Activated CD4-positive, alpha-beta T cell treated with anti-CD3 and anti-CD28 coated beads, Interleukin-2, amount 10 ng/mL, durations not matched to agents 24 days and 14 days (primary cell): ENCODE data around the gene SMIM45.
"Not testable (repeated sequence)": the region's sequence is repeated elsewhere in the genome, so short reads cannot be mapped to it uniquely, and the experiment has no call there.

ENCODE experiments used
- DNase-seq: peaks from one replicate; pipeline ENCODE4 v3.0.0; 2022
- H3K27ac Mint-ChIP-seq: one replicate; pipeline ENCODE4 v1.8.0; 2022; ENCODE audit warnings: mild to moderate bottlenecking, mixed read lengths
- H3K27me3 Mint-ChIP-seq: one replicate; pipeline ENCODE4 v1.8.0; 2022; ENCODE audit warnings: mixed read lengths
- H3K36me3 Mint-ChIP-seq: one replicate; pipeline ENCODE4 v1.8.0; 2022; ENCODE audit warnings: low read depth, mild to moderate bottlenecking, mixed read lengths
- H3K4me1 Mint-ChIP-seq: one replicate; pipeline ENCODE4 v1.8.0; 2021; ENCODE audit warnings: mixed read lengths
- H3K4me3 Mint-ChIP-seq: one replicate; pipeline ENCODE4 v1.8.0; 2022; ENCODE audit warnings: mild to moderate bottlenecking, moderate library complexity, mixed read lengths
- H3K9me3 Mint-ChIP-seq: one replicate; pipeline ENCODE4 v1.8.0; 2021; ENCODE audit warnings: mixed read lengths
- intact Hi-C: fragments of 100-400 bp; cut with micrococcal nuclease; formaldehyde crosslinking; loops from one replicate; pipeline ENCODE4 v1.15.1; 2023

Gene SMIM45

GRCh38 chr22:41935015-41935351 lies 17.0 kb upstream of the SMIM45 start:
- Mint-ChIP-seq H3K4me1 (peaks cover 10% of the 10 kb centered on the region), H3K36me3 (peaks cover 23% of the 10 kb centered on the region), H3K27ac (no peak overlapping the region), H3K4me3 (no peak overlapping the region), H3K9me3 (no peaks in the 10 kb centered on the region), H3K27me3 (no peaks in the 10 kb centered on the region)
- intact Hi-C loops = no loop called here
- DNase-seq = no peak

GRCh38 chr22:41935509-41935908 lies 16.4 kb upstream of the SMIM45 start:
- intact Hi-C loops = no loop called here
- H3K4me3 Mint-ChIP-seq = no peak overlapping the region
- no peaks in the 10 kb centered on the region for H3K9me3 Mint-ChIP-seq
- H3K27me3 Mint-ChIP-seq = peaks cover 2% of the 10 kb centered on the region
- H3K27ac Mint-ChIP-seq = no peak overlapping the region
- peaks cover 26% of the 10 kb centered on the region for H3K36me3 Mint-ChIP-seq
- H3K4me1 Mint-ChIP-seq = peaks cover 15% of the 10 kb centered on the region
- no peak for DNase-seq

- Mint-ChIP-seq H3K9me3 (no peaks in the 10 kb centered on the region), H3K27me3 (peaks cover 2% of the 10 kb centered on the region), H3K36me3 (peaks cover 39% of the 10 kb centered on the region), H3K4me1 (peaks cover 27% of the 10 kb centered on the region), H3K27ac (no peak overlapping the region), H3K4me3 (no peak overlapping the region)
- intact Hi-C loops = no loop called here
- no peak for DNase-seq
These were observed 15.1 kb upstream of the SMIM45 start for GRCh38 chr22:41936894-41937169.

GRCh38 chr22:41939981-41940831 lies 11.7 kb upstream of the SMIM45 start:
- peak overlapping the region; percentile 86 for H3K4me3 Mint-ChIP-seq
- intact Hi-C loops = loop anchor here (1.0 to 2.0 kb wide), 6 partner anchors 13 to 193 kb away; partner anchors contain the start of genes SREBF2 and TNFRSF13C
- peaks cover 2% of the 10 kb centered on the region for H3K27me3 Mint-ChIP-seq
- H3K27ac Mint-ChIP-seq = peak overlapping the region; percentile 100
- peaks cover 56% of the 10 kb centered on the region for H3K36me3 Mint-ChIP-seq
- peaks cover 45% of the 10 kb centered on the region for H3K4me1 Mint-ChIP-seq
- no peaks in the 10 kb centered on the region for H3K9me3 Mint-ChIP-seq
- DNase-seq = peak; percentile 98

- Mint-ChIP-seq H3K9me3 (no peaks in the 10 kb centered on the region), H3K4me1 (peaks cover 51% of the 10 kb centered on the region), H3K27ac (peak overlapping the region; percentile 100), H3K4me3 (peak overlapping the region; percentile 86), H3K27me3 (peaks cover 2% of the 10 kb centered on the region), H3K36me3 (peaks cover 60% of the 10 kb centered on the region)
- intact Hi-C loops = loop anchor here (1.0 to 2.0 kb wide), 10 partner anchors 14 to 275 kb away; partner anchors contain the start of genes SREBF2 and TNFRSF13C
- peak; percentile 96 for DNase-seq
These were observed 10.9 kb upstream of the SMIM45 start for GRCh38 chr22:41940832-41941765.

- H3K9me3 Mint-ChIP-seq = no peaks in the 10 kb centered on the region
- peak overlapping the region; percentile 62 for H3K4me3 Mint-ChIP-seq
- DNase-seq = no peak
- H3K36me3 Mint-ChIP-seq = peaks cover 48% of the 10 kb centered on the region
- H3K4me1 Mint-ChIP-seq = peaks cover 64% of the 10 kb centered on the region
- peak overlapping the region; percentile 93 for H3K27ac Mint-ChIP-seq
- intact Hi-C loops = no loop called here
- H3K27me3 Mint-ChIP-seq = peaks cover 2% of the 10 kb centered on the region
These were observed 8.2 kb upstream of the SMIM45 start for GRCh38 chr22:41943661-41944209.

GRCh38 chr22:41946629-41947423 lies 5.1 kb upstream of the SMIM45 start, which contains the start of gene CENPM:
Gene CENPM (minus strand): TSS chr22:41947152. CDS start chr22:41947076, 76 bp downstream.
- Mint-ChIP-seq H3K27me3 (no peaks in the 10 kb centered on the region), H3K9me3 (no peaks in the 10 kb centered on the region), H3K4me1 (peaks cover 47% of the 10 kb centered on the region), H3K4me3 (peak within 1 kb of the TSS; percentile 94), H3K36me3 (peaks cover 24% of the 10 kb centered on the region), H3K27ac (peak within 1 kb of the TSS; percentile 94)
- peak; percentile 98 for DNase-seq
- intact Hi-C loops = loop anchor here (2.0 kb wide), 3 partner anchors 124 to 498 kb away; partner anchors contain the start of genes NAGA and SNU13

- peaks cover 45% of the 10 kb centered on the region for H3K4me1 Mint-ChIP-seq
- no peak for DNase-seq
- peak overlapping the region; percentile 94 for H3K4me3 Mint-ChIP-seq
- no peaks in the 10 kb centered on the region for H3K9me3 Mint-ChIP-seq
- peak overlapping the region; percentile 94 for H3K27ac Mint-ChIP-seq
- no peaks in the 10 kb centered on the region for H3K27me3 Mint-ChIP-seq
- intact Hi-C loops = loop anchor here (2.0 kb wide), 3 partner anchors 123 to 497 kb away; partner anchors contain the start of genes NAGA and SNU13
- H3K36me3 Mint-ChIP-seq = peaks cover 22% of the 10 kb centered on the region
These were observed 4.4 kb upstream of the SMIM45 start for GRCh38 chr22:41947424-41948080.

- Mint-ChIP-seq H3K4me1 (peaks cover 41% of the 10 kb centered on the region), H3K9me3 (no peaks in the 10 kb centered on the region), H3K36me3 (peaks cover 16% of the 10 kb centered on the region), H3K4me3 (peak overlapping the region; percentile 94), H3K27ac (peak overlapping the region; percentile 41), H3K27me3 (no peaks in the 10 kb centered on the region)
- DNase-seq = no peak
- intact Hi-C loops = no loop called here
These were observed 3.8 kb upstream of the SMIM45 start for GRCh38 chr22:41948142-41948541.

- H3K27me3 Mint-ChIP-seq, H3K9me3 Mint-ChIP-seq, H3K4me3 Mint-ChIP-seq, intact Hi-C loops, DNase-seq: not testable (repeated sequence)
- peaks cover 14% of the 10 kb centered on the region for H3K36me3 Mint-ChIP-seq
- peaks cover 33% of the 10 kb centered on the region for H3K4me1 Mint-ChIP-seq
- H3K27ac Mint-ChIP-seq = peak overlapping the region; percentile 31
These were observed 3.0 kb upstream of the SMIM45 start for GRCh38 chr22:41948928-41949296.

- intact Hi-C loops = no loop called here
- Mint-ChIP-seq H3K36me3 (peaks cover 11% of the 10 kb centered on the region), H3K4me3 (no peak overlapping the region), H3K4me1 (peaks cover 32% of the 10 kb centered on the region), H3K27ac (peak overlapping the region; percentile 31), H3K9me3 (no peaks in the 10 kb centered on the region), H3K27me3 (no peaks in the 10 kb centered on the region)
- no peak for DNase-seq
These were observed 2.5 kb upstream of the SMIM45 start for GRCh38 chr22:41949297-41949965.

- H3K27ac Mint-ChIP-seq = no peak overlapping the region
- no peaks in the 10 kb centered on the region for H3K27me3 Mint-ChIP-seq
- no peaks in the 10 kb centered on the region for H3K9me3 Mint-ChIP-seq
- H3K4me1 Mint-ChIP-seq = peaks cover 20% of the 10 kb centered on the region
- no peaks in the 10 kb centered on the region for H3K36me3 Mint-ChIP-seq
- H3K4me3 Mint-ChIP-seq = no peak overlapping the region
- no peak for DNase-seq
- intact Hi-C loops = no loop called here
These were observed 763 bp downstream of the SMIM45 start for GRCh38 chr22:41952713-41953112.
